Fibroblast of mammary gland (primary cell): ENCODE results near the gene FRS2.

Source experiments
- DNase-seq: peaks from one replicate; pipeline ENCODE4 v3.0.0-alpha.2; 2010; ENCODE audit warnings: low read depth
- H3K4me3 ChIP-seq: 2 replicates; pipeline ENCODE4 v1.5.1; 2011; ENCODE audit warnings: low read depth, mild to moderate bottlenecking, low read length, moderate library complexity; ENCODE audit not compliant: control insufficient read depth
- TF ChIP-seq, protein P1 (sequence below): conservative IDR thresholded peaks from 2 replicates; pipeline ENCODE4 v1.5.1; 2011; ENCODE audit warnings: low read depth, low read length, inconsistent platforms; ENCODE audit not compliant: control insufficient read depth, insufficient read depth

Gene FRS2

DNA sequence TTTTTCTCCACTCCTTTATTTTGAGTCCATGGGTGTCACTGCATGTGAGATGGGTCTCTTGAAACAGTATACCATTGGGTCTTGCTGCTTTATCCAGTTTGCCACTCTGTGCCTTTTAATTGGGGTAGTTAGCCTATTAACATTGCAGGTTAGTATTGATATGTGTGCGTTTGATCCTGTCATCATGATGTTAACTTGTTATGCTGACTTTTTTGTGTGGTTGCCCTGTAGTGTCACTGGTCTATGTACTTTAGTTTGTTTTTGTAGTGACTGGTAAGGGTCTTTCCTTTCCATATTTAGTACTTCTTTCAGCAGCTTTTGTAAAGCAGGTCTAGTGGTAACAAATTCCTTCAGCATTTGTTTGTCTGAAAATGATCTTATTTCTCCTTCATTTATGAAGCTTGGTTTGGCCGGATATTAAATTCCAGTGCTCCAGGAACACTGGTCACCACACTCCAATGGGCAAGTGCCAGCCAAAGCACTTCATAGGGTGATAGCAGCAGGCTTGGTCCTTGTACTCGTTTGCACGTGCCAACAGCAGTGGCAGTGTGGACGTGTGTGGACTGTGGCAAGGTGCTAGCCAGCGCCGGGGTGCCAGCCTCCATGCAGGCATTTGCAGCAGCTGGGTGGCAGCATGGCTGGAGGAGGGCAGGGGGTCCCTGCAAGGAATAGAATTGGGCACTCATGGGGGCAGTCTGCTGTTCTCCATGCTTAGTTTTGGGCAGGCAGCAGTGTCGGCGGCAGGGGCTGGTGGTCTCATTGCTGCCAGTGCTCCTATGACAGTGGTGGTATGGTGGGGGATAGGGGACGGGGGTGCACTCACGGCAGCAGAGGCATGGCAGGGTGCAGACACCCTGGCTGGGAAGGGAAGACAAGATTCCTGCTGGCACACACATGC lies 53.5 kb downstream of the FRS2 start:
- TF ChIP-seq, protein P1, sequence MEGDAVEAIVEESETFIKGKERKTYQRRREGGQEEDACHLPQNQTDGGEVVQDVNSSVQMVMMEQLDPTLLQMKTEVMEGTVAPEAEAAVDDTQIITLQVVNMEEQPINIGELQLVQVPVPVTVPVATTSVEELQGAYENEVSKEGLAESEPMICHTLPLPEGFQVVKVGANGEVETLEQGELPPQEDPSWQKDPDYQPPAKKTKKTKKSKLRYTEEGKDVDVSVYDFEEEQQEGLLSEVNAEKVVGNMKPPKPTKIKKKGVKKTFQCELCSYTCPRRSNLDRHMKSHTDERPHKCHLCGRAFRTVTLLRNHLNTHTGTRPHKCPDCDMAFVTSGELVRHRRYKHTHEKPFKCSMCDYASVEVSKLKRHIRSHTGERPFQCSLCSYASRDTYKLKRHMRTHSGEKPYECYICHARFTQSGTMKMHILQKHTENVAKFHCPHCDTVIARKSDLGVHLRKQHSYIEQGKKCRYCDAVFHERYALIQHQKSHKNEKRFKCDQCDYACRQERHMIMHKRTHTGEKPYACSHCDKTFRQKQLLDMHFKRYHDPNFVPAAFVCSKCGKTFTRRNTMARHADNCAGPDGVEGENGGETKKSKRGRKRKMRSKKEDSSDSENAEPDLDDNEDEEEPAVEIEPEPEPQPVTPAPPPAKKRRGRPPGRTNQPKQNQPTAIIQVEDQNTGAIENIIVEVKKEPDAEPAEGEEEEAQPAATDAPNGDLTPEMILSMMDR: no peak
- no peak overlapping the region for H3K4me3 ChIP-seq
- no peak for DNase-seq

DNA sequence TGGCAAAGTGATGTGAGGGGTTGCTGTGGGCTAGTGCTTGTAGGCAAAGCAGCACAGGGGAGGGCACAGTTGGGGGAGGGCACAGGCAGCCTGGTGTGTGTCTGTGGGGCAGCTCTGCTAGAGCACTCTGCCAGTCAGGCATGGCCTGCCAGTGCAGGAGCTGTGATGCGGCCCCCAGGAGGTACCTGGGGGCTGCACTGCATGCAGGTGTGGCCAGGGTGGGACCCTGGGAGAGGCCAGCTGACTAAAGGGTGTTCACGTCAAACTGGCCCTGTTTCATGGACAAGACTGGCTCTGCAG lies 54.1 kb downstream of the FRS2 start:
- no peak overlapping the region for H3K4me3 ChIP-seq
- DNase-seq: no peak
- TF ChIP-seq, protein P1: no peak

DNA sequence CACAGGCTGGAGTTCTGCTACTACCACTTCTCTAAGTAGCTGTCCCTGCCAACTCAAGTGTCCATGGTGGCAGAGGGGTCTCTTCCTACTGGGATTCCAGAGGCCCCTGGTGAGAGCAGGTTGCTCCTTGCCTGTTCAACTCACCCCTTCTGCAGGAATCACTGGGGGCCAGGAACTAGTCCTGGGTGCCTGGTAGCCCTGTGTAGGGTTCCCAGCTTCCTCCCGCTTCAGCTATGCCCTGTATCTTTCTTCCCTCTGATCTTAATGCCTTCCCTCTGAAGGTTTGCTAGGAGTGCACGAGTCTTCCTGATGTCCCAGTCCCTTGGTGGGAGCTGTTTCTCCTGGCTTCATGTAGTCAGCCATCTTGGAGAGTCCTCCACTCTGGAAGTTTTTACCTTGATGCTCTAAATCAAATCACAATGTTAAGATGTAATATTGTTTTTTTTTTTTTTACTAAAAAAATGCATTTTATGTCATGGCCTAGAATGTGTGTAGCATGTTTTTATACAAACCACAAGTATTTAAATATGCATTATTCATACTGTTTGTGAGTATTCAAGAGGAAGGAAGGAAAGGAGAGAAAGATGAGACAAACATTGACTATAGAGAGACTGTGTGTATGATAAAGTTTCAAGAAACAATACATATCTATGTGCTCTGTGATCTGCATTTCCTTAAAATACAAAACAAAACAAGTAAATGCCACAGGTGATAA lies 54.7 kb downstream of the FRS2 start:
- no peak for DNase-seq
- no peak overlapping the region for H3K4me3 ChIP-seq
- TF ChIP-seq, protein P1: no peak

DNA sequence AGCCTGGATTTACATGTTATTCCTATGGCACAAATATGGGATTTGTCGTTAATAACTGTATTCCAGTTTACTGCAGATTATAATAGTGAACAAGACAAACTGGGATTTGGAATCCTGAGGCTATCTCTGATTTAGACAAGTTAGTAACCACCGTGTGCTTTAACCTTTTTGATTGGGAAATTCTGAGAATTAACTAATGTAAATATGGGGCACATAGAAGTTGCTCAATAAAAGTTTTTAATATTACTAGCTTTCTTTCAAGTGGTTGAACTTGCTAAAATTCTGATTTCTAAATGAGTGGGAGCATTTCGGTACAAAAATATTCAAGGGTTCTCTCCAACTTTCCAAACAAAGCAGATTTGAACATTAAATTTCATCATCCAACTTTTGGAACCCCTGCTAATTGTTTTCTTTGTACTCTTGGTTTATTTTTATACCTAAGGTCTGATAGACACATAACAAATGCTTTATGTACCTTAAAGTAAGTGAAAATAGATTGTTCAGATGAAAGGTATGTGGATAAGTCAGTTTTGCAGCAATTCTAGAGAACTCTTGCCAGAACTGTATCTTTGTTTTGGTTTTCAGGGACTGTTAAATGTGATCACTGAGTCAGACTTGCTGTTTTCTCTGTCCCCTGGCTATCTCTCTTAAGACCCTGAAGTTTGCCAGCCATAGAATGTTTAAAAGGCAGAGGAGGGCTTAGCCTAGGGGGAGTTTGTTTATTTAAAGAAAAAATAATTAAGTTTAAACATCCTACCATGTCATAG lies 57.5 kb downstream of the FRS2 start:
- DNase-seq: peak; percentile 78

DNA sequence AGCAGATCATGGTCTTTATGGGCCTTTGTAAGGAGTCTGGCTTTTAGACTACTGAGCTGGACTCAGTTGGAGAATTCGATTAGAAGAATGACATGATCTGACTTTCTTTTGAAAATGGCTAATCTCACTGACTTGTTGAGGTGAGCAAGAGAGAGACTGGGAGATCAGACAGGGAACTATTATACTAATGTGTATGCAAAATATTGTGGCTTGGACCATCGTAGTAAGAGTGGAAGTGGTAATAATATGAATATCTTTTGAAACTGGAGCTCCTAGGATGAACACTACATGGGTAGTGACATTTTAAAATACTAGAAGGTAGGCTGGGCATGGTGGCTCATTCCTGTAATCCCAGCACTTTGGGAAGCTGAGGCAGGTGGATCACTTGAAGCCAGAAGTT lies 58.8 kb downstream of the FRS2 start:
- TF ChIP-seq, protein P1: no peak
- DNase-seq: no peak
- H3K4me3 ChIP-seq: no peak overlapping the region

More for the DNA sequence above, 57.5 kb downstream of the FRS2 start:
- H3K4me3 ChIP-seq: no peak overlapping the region
- TF ChIP-seq, protein P1: no peak

DNA sequence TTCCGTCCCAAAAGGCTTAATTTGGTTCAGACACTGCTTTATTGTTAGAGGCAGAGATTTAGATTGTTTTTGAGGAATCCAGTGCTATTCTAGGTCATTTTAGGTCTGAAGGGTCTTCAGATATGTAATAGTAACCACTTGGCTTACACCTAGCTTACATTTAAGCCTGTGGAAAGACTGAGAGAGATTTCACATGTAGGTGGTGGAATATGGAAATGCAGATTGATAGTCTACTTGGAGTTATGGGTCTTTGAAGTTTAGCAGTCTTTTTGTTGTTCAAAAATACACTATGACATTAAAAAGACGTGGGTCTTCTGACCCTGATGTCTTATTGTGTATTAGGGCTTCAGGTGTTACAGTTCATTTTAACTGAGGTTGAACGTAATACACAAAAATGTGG lies 63.7 kb downstream of the FRS2 start:
- no peak overlapping the region for H3K4me3 ChIP-seq
- TF ChIP-seq, protein P1: no peak
- DNase-seq: no peak
